ENCODE measurements around the gene MGMT.

GRCh38 chr10:129545261-129545660, 78.2 kb downstream of the MGMT start:
- no peak for TF ChIP-seq POLR2A (IDR thresholded peaks at IDR 0.05; ENCODE audit: low read length)
- TF ChIP-seq GATA1 (IDR thresholded peaks at IDR 0.05; ENCODE audit: low read depth, low read length): no peak

Data from erythroblast (primary cell).